Activated naive CD4-positive, alpha-beta T cell treated with anti-CD3 and anti-CD28 coated beads for 36 hours (primary cell): ENCODE data around the gene BICRAL. TPM values are rescaled to one million over a fixed set of nuclear protein-coding genes. Genes with fewer than 3 reads are reported as not detected.
"Not testable (repeated sequence)": the region's sequence is repeated elsewhere in the genome, so short reads cannot be mapped to it uniquely, and the experiment has no call there.

ENCODE experiments used
- CTCF ChIA-PET: fragments of 350-600 bp; sonication (Branson Sonifier 250); formaldehyde crosslinking; loops from one replicate; lab custom pipeline; 2021; ENCODE audit warnings: antibody characterized with exemption; lab: Charles Lee
- DNase-seq: peaks from one replicate; pipeline ENCODE4 v3.0.0-alpha.2; 2020
- H3K27ac Mint-ChIP-seq: one replicate; pipeline ENCODE4 v1.8.0; 2021; ENCODE audit warnings: mild to moderate bottlenecking, mixed read lengths
- H3K27me3 Mint-ChIP-seq: one replicate; pipeline ENCODE4 v1.8.0; 2021; ENCODE audit warnings: low read depth, mixed read lengths
- H3K36me3 Mint-ChIP-seq: one replicate; pipeline ENCODE4 v1.8.0; 2021; ENCODE audit warnings: low read depth, mixed read lengths
- H3K4me1 Mint-ChIP-seq: one replicate; pipeline ENCODE4 v1.8.0; 2021; ENCODE audit warnings: low read depth, mixed read lengths
- H3K4me3 Mint-ChIP-seq: one replicate; pipeline ENCODE4 v1.8.0; 2021; ENCODE audit warnings: mild to moderate bottlenecking, moderate library complexity, mixed read lengths
- H3K9me3 Mint-ChIP-seq: one replicate; pipeline ENCODE4 v1.8.0; 2021; ENCODE audit warnings: mixed read lengths
- intact Hi-C: fragments of 100-400 bp; cut with micrococcal nuclease; formaldehyde crosslinking; loops from one replicate; pipeline ENCODE4 v1.15.1; 2023
- total RNA-seq, 2 experiments: library from RNA; stranded (reverse); gene quantifications; one replicate each; pipeline ENCODE4 v1.2.3, GENCODE V29; 2021

Gene BICRAL
- total RNA-seq, 2 experiments from 2014 or later: 7.8 to 7.9 TPM

GRCh38 chr6:42783876-42784642 is 2.2 kb downstream of the BICRAL start:
- Mint-ChIP-seq H3K4me1 (peaks cover 17% of the 10 kb centered on the region), H3K27me3 (no peaks in the 10 kb centered on the region), H3K4me3 (peak overlapping the region; percentile 91), H3K27ac (peak overlapping the region; percentile 100), H3K9me3 (no peaks in the 10 kb centered on the region), H3K36me3 (peaks cover 10% of the 10 kb centered on the region)
- CTCF ChIA-PET: interaction anchor here (0.7 to 1.3 kb wide), 3 partner anchors 13 to 237 kb away, joined by 3 read pairs; no protein-coding TSS in a partner anchor
- intact Hi-C loops: loop anchor here (1.0 to 5.0 kb wide), 6 partner anchors 13 to 997 kb away; partner anchors contain the start of genes CNPY3, KLC4, MRPL2 and RPL7L1
- no peak for DNase-seq

- H3K27ac Mint-ChIP-seq: peak overlapping the region; percentile 100
- intact Hi-C loops: loop anchor here (1.0 to 5.0 kb wide), 7 partner anchors 14 to 998 kb away; partner anchors contain the start of genes CNPY3, KLC4, MRPL2 and RPL7L1
- no peaks in the 10 kb centered on the region for H3K9me3 Mint-ChIP-seq
Observed at GRCh38 chr6:42784717-42785498, 3.1 kb downstream of the BICRAL start.

GRCh38 chr6:42786525-42786985 is 4.7 kb downstream of the BICRAL start:
- H3K4me1 Mint-ChIP-seq: peaks cover 19% of the 10 kb centered on the region
- DNase-seq: no peak
- H3K9me3 Mint-ChIP-seq: no peaks in the 10 kb centered on the region
- CTCF ChIA-PET: interaction anchor here (1.6 kb wide), 1 partner anchor 17 kb away, joined by 3 read pairs; no protein-coding TSS in a partner anchor
- no peak overlapping the region for H3K27ac Mint-ChIP-seq
- H3K36me3 Mint-ChIP-seq: peaks cover 10% of the 10 kb centered on the region
- no peak overlapping the region for H3K4me3 Mint-ChIP-seq
- no peaks in the 10 kb centered on the region for H3K27me3 Mint-ChIP-seq
- intact Hi-C loops: loop anchor here (5.0 kb wide), 1 partner anchor 36 kb away; no protein-coding TSS in a partner anchor

More at GRCh38 chr6:42784717-42785498, 3.1 kb downstream of the BICRAL start:
- Mint-ChIP-seq H3K4me1 (peaks cover 20% of the 10 kb centered on the region), H3K27me3 (no peaks in the 10 kb centered on the region), H3K4me3 (peak overlapping the region; percentile 91), H3K36me3 (peaks cover 10% of the 10 kb centered on the region)
- CTCF ChIA-PET: interaction anchor here (0.7 to 1.6 kb wide), 4 partner anchors 14 to 238 kb away, joined by 3 read pairs; no protein-coding TSS in a partner anchor
- DNase-seq: no peak

GRCh38 chr6:42787063-42787472 is 5.2 kb downstream of the BICRAL start:
- no peak for DNase-seq
- no peak overlapping the region for H3K27ac Mint-ChIP-seq
- no peaks in the 10 kb centered on the region for H3K9me3 Mint-ChIP-seq
- H3K27me3 Mint-ChIP-seq: no peaks in the 10 kb centered on the region
- intact Hi-C loops: loop anchor here (5.0 kb wide), 1 partner anchor 35 kb away; no protein-coding TSS in a partner anchor
- H3K4me3 Mint-ChIP-seq: no peak overlapping the region
- CTCF ChIA-PET: no interaction called here
- H3K36me3 Mint-ChIP-seq: peaks cover 8% of the 10 kb centered on the region
- H3K4me1 Mint-ChIP-seq: peaks cover 19% of the 10 kb centered on the region

GRCh38 chr6:42788671-42789070 is 6.8 kb downstream of the BICRAL start:
- no peaks in the 10 kb centered on the region for H3K9me3 Mint-ChIP-seq
- peaks cover 19% of the 10 kb centered on the region for H3K4me1 Mint-ChIP-seq
- H3K4me3 Mint-ChIP-seq: no peak overlapping the region
- H3K27me3 Mint-ChIP-seq: no peaks in the 10 kb centered on the region
- peaks cover 5% of the 10 kb centered on the region for H3K36me3 Mint-ChIP-seq
- CTCF ChIA-PET: no interaction called here
- peak overlapping the region; percentile 37 for H3K27ac Mint-ChIP-seq
- intact Hi-C loops: loop anchor here (5.0 kb wide), 1 partner anchor 34 kb away; no protein-coding TSS in a partner anchor
- DNase-seq: no peak

GRCh38 chr6:42790549-42791181 is 8.8 kb downstream of the BICRAL start:
- peak; percentile 36 for DNase-seq
- H3K36me3 Mint-ChIP-seq: no peaks in the 10 kb centered on the region
- peaks cover 19% of the 10 kb centered on the region for H3K4me1 Mint-ChIP-seq
- intact Hi-C loops: no loop called here
- no peak overlapping the region for H3K4me3 Mint-ChIP-seq
- peak overlapping the region; percentile 2 for H3K27ac Mint-ChIP-seq
- H3K9me3 Mint-ChIP-seq: no peaks in the 10 kb centered on the region
- H3K27me3 Mint-ChIP-seq: no peaks in the 10 kb centered on the region
- CTCF ChIA-PET: no interaction called here

GRCh38 chr6:42791706-42792320 is 10.0 kb downstream of the BICRAL start:
- Mint-ChIP-seq H3K36me3 (no peaks in the 10 kb centered on the region), H3K4me3 (no peak overlapping the region), H3K27me3 (no peaks in the 10 kb centered on the region), H3K9me3 (no peaks in the 10 kb centered on the region), H3K27ac (no peak overlapping the region), H3K4me1 (peaks cover 28% of the 10 kb centered on the region)
- DNase-seq: no peak
- intact Hi-C loops: no loop called here
- CTCF ChIA-PET: interaction anchor here (0.6 kb wide), 2 partner anchors 62 to 131 kb away, joined by 3 to 5 read pairs; no protein-coding TSS in a partner anchor

GRCh38 chr6:42795651-42796050 is 13.8 kb downstream of the BICRAL start:
- Mint-ChIP-seq H3K36me3 (no peaks in the 10 kb centered on the region), H3K4me1 (peaks cover 15% of the 10 kb centered on the region), H3K27ac (no peak overlapping the region)

GRCh38 chr6:42796171-42796570 is 14.3 kb downstream of the BICRAL start:
- Mint-ChIP-seq H3K27ac (no peak overlapping the region), H3K4me1 (peaks cover 11% of the 10 kb centered on the region), H3K9me3 (no peaks in the 10 kb centered on the region), H3K4me3 (no peak overlapping the region), H3K27me3 (no peaks in the 10 kb centered on the region), H3K36me3 (no peaks in the 10 kb centered on the region)
- DNase-seq: no peak
- CTCF ChIA-PET: no interaction called here
- intact Hi-C loops: no loop called here

More at GRCh38 chr6:42795651-42796050, 13.8 kb downstream of the BICRAL start:
- CTCF ChIA-PET: no interaction called here
- intact Hi-C loops: no loop called here
- no peak overlapping the region for H3K4me3 Mint-ChIP-seq
- H3K9me3 Mint-ChIP-seq: no peaks in the 10 kb centered on the region
- DNase-seq: no peak
- H3K27me3 Mint-ChIP-seq: no peaks in the 10 kb centered on the region

GRCh38 chr6:42797696-42798095 is 15.8 kb downstream of the BICRAL start:
- H3K9me3 Mint-ChIP-seq, H3K27me3 Mint-ChIP-seq, intact Hi-C loops, DNase-seq, H3K4me1 Mint-ChIP-seq, H3K36me3 Mint-ChIP-seq, H3K4me3 Mint-ChIP-seq, H3K27ac Mint-ChIP-seq: not testable (repeated sequence)
- CTCF ChIA-PET: interaction anchor here (0.8 kb wide), 1 partner anchor 57 kb away, joined by 3 read pairs; no protein-coding TSS in a partner anchor

GRCh38 chr6:42805297-42805861 is 23.5 kb downstream of the BICRAL start:
- no peak overlapping the region for H3K27ac Mint-ChIP-seq
- CTCF ChIA-PET: no interaction called here
- peaks cover 5% of the 10 kb centered on the region for H3K36me3 Mint-ChIP-seq
- no peaks in the 10 kb centered on the region for H3K9me3 Mint-ChIP-seq
- peaks cover 5% of the 10 kb centered on the region for H3K4me1 Mint-ChIP-seq
- H3K4me3 Mint-ChIP-seq: no peak overlapping the region
- intact Hi-C loops: no loop called here
- H3K27me3 Mint-ChIP-seq: no peaks in the 10 kb centered on the region
- no peak for DNase-seq
